VCaP (cell line): ENCODE data around the gene IKBIP.
A peak's percentile ranks its signal among the peaks of the same experiment; 100 is the strongest.
"Not testable (repeated sequence)": the region's sequence is repeated elsewhere in the genome, so short reads cannot be mapped to it uniquely, and the experiment has no call there.

Source experiments
- H3K27ac ChIP-seq: fragments of 450-650 bp; 2 replicates; pipeline ENCODE4 v1.5.1; 2017
- CTCF ChIP-seq: fragments of 450-650 bp; conservative IDR thresholded peaks from 2 replicates; pipeline ENCODE4 v1.5.1; 2017; ENCODE audit warnings: mild to moderate bottlenecking, moderate library complexity

The IKBIP gene

GRCh38 chr12:98651328-98651727 lies 6.7 kb upstream of the IKBIP start:
- TF ChIP-seq CTCF, result no peak
- no peak overlapping the region for H3K27ac ChIP-seq

- TF ChIP-seq CTCF, result peak; percentile 40; the same call in 1 of the 2 replicates
- no peak overlapping the region for H3K27ac ChIP-seq
These were observed 1.9 kb upstream of the IKBIP start for GRCh38 chr12:98646294-98647090.

- no peak for TF ChIP-seq CTCF
- H3K27ac ChIP-seq, result peak overlapping the region; percentile 74
These were observed 1.0 kb upstream of the IKBIP start for GRCh38 chr12:98645572-98646067.

- TF ChIP-seq CTCF, result peak; percentile 19; the same call in 1 of the 2 replicates
- H3K27ac ChIP-seq, result peak overlapping the region; percentile 74
These were observed 216 bp downstream of the IKBIP start for GRCh38 chr12:98644433-98644711.

GRCh38 chr12:98642801-98643200 lies 1.8 kb downstream of the IKBIP start:
- H3K27ac ChIP-seq, result not testable (repeated sequence)

DNA sequence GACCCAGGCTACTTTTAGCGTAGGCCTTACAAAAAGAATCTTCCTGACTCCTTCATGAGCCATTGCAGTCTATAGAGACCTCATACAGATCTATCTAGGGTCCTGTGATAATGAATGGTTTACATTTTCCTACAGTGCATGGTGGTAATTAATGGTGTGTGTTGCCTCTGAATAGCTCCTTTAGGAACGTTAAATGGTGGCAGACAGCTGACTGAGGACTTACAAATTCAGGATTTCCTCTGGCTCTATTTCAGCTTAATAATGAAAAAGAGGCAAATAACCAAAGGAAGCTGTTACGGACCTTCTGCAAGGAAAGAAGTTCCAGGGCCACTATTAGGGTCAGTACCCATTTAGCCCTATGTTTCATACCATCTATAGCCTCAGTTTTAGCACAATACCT lies 5.1 kb downstream of the IKBIP start:
- no peak overlapping the region for H3K27ac ChIP-seq
- TF ChIP-seq CTCF, result no peak

DNA sequence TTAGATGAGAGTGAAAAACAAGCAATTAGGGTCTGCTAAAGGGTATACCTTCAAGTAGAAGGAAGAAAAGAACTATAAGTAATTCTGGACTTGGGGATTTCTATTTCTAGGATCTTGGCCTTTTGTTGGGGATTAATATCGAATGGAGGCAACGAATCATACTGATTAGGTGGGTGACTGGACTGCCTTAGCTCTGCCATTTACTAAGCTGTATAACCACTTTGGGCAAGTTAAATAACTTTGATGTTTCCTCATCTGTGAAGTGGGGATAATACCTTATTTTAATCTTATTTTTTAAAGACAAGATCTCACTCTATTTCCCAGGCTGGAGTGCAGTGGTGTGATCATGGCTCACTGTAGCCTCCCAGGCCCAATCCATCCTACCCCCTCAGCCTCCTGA lies 6.6 kb downstream of the IKBIP start:
- no peak overlapping the region for H3K27ac ChIP-seq
- TF ChIP-seq CTCF, result no peak

DNA sequence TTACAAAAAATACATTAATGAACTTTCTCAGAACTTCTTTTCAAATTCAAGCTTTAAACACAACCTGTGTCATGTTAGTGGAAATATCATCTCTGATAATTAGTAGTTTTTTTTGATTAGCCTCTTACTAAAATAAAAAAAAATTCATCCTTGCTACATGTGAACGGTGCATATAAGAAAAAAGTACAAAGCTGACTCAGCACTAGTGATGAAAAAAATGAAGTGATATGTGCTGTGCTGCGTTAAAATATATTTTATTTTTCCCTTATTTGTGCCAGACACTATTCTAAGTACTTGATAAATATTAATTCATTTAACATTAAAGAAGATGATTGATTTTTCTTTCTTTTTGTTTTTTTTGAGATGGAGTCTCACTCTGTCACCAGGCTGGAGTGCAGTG lies 7.5 kb downstream of the IKBIP start:
- no peak overlapping the region for H3K27ac ChIP-seq
- no peak for TF ChIP-seq CTCF
